ENCODE results near the gene CHEK1.
A peak's percentile ranks its signal among the peaks of the same experiment; 100 is the strongest.

Gene CHEK1

DNA sequence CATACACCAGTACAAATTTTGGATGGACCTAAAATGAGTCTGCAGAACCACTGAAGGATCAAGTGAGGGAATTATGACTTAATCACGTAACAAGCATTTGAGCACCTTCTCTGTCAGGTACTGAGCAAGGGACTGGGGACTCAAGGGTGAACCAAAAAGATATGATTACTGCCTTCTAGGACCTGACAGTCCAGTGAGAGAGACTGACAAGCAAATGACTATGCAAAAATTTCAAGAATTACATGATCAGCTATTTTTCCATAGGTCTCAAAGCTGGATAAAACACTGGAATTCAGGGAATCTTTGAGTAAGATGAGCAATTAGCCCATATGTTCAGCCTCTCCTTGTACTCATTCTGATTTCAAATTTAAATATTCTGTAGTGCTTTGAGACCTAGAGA lies 37.5 kb upstream of the CHEK1 start:
- DNase-seq (ENCODE audit: low spot score) = no peak
- in situ Hi-C loops (cut with MboI; ENCODE audit: low pct_unique_long_range_greater_than_20kb, low sequenced_read_pairs, unreplicated experiment) = no loop called here
- TF ChIP-seq, protein P1, sequence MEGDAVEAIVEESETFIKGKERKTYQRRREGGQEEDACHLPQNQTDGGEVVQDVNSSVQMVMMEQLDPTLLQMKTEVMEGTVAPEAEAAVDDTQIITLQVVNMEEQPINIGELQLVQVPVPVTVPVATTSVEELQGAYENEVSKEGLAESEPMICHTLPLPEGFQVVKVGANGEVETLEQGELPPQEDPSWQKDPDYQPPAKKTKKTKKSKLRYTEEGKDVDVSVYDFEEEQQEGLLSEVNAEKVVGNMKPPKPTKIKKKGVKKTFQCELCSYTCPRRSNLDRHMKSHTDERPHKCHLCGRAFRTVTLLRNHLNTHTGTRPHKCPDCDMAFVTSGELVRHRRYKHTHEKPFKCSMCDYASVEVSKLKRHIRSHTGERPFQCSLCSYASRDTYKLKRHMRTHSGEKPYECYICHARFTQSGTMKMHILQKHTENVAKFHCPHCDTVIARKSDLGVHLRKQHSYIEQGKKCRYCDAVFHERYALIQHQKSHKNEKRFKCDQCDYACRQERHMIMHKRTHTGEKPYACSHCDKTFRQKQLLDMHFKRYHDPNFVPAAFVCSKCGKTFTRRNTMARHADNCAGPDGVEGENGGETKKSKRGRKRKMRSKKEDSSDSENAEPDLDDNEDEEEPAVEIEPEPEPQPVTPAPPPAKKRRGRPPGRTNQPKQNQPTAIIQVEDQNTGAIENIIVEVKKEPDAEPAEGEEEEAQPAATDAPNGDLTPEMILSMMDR (IDR thresholded peaks at IDR 0.05; ENCODE audit: extremely low read depth, insufficient read depth, missing control alignments) = no peak

DNA sequence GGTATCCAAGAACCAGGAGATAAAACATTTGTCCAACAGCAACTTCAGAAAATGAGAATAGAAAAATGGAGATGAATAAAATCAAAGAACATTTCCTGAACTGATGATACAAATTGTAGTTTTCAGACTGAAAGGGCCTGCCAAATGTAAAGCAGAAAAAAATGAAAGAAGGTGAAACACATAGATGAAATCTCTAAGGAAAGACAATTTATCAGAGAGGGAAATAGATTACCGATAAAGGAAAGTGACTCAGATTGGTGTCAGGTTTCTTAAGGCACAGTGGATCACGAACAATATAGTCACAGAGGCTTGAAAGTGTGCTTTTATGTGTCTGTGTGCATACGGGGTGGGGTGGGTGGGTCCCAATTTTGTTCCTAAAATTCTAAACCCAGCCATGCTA lies 36.5 kb upstream of the CHEK1 start:
- no peak for DNase-seq (ENCODE audit: low spot score)
- TF ChIP-seq, protein P1 (IDR thresholded peaks at IDR 0.05; ENCODE audit: extremely low read depth, insufficient read depth, missing control alignments) = no peak
- in situ Hi-C loops (cut with MboI; ENCODE audit: low pct_unique_long_range_greater_than_20kb, low sequenced_read_pairs, unreplicated experiment) = no loop called here

- TF ChIP-seq, protein P1 (IDR thresholded peaks at IDR 0.05; ENCODE audit: extremely low read depth, insufficient read depth, missing control alignments) = no peak
- in situ Hi-C loops (cut with MboI; ENCODE audit: low pct_unique_long_range_greater_than_20kb, low sequenced_read_pairs, unreplicated experiment) = no loop called here
- DNase-seq (ENCODE audit: low spot score) = peak; percentile 31
Observed at GRCh38 chr11:125591649-125592304, 33.2 kb upstream of the CHEK1 start.

GRCh38 chr11:125592305-125593113 lies 32.5 kb upstream of the CHEK1 start, which contains the start of gene STT3A:
STT3A (plus strand) TSS chr11:125592852; CDS start chr11:125595916, 3,064 bp downstream.
- TF ChIP-seq, protein P1 (IDR thresholded peaks at IDR 0.05; ENCODE audit: extremely low read depth, insufficient read depth, missing control alignments) = no peak
- peak; percentile 93 for DNase-seq (ENCODE audit: low spot score)
- in situ Hi-C loops (cut with MboI; ENCODE audit: low pct_unique_long_range_greater_than_20kb, low sequenced_read_pairs, unreplicated experiment) = no loop called here

DNA sequence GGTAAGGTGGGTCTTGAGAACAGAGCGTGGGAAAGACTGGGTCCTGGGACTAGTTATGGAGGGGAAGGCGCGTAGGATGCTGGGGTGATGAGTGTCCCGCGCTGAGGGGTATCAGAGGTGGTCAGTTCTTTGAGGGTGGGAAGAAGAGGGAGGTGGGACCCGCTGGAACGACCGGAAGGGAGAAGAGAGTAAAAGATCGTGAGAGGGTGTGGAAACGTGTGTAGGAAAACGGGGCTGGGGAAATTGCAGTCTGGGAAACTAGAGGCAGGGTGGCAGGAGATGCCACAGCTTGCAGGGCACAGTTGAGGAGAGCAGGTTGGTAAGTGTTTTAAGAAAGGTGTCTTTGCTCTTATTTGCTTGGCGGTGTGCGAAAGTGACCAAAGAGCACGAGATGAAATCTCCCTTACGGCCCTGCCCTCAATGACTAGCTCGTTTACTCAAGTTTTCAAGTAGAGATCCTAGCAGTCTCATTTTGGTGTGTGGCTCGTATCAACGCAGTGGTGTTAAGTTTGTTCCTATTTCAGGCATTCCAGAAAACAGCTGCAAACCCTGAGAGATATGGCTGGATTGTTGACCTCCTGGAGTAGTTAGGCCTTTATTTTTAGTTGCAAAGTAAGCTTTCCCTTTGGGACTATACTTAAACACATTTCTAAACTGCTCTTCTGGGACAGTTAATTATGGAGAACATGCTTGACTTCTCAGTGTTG lies 31.7 kb upstream of the CHEK1 start:
- in situ Hi-C loops (cut with MboI; ENCODE audit: low pct_unique_long_range_greater_than_20kb, low sequenced_read_pairs, unreplicated experiment) = no loop called here
- TF ChIP-seq, protein P1 (IDR thresholded peaks at IDR 0.05; ENCODE audit: extremely low read depth, insufficient read depth, missing control alignments) = no peak
- no peak for DNase-seq (ENCODE audit: low spot score)

- in situ Hi-C loops (cut with MboI; ENCODE audit: low pct_unique_long_range_greater_than_20kb, low sequenced_read_pairs, unreplicated experiment) = no loop called here
- TF ChIP-seq, protein P1 (IDR thresholded peaks at IDR 0.05; ENCODE audit: extremely low read depth, insufficient read depth, missing control alignments) = no peak
- no peak for DNase-seq (ENCODE audit: low spot score)
Observed at GRCh38 chr11:125594958-125595357, 30.0 kb upstream of the CHEK1 start.

Measured in GM13977 (cell line).